Astrocyte (in vitro differentiated cells and primary cell): ENCODE data around the gene RTN4. TPM values are rescaled to one million over a fixed set of nuclear protein-coding genes. Genes with fewer than 3 reads are reported as not detected.

ENCODE experiments used
- DNase-seq: peaks from one replicate; pipeline ENCODE4 v3.0.0-alpha.2; 2010; ENCODE audit warnings: low read depth
- FAIRE-seq: peaks from 2 replicates; lab custom pipeline; 2011; peaks lifted over from hg19 to GRCh38; lab: Jason Lieb, UNC
- H2AFZ ChIP-seq: 2 replicates; pipeline ENCODE4 v1.6.0; 2012; ENCODE audit warnings: low read depth, low read length, inconsistent platforms
- H3K27ac ChIP-seq: 2 replicates; pipeline ENCODE4 v1.5.1; 2011; ENCODE audit warnings: low read depth, low read length, inconsistent platforms
- H3K27me3 ChIP-seq: 2 replicates; pipeline ENCODE4 v1.6.0; 2011; ENCODE audit warnings: low read length, inconsistent platforms; ENCODE audit not compliant: insufficient read depth
- H3K36me3 ChIP-seq: 2 replicates; pipeline ENCODE4 v1.5.1; 2011; ENCODE audit warnings: low read length, inconsistent platforms; ENCODE audit not compliant: insufficient read depth
- H3K4me1 ChIP-seq: 2 replicates; pipeline ENCODE4 v1.5.1; 2011; ENCODE audit warnings: low read length, inconsistent platforms; ENCODE audit not compliant: insufficient read depth
- H3K4me2 ChIP-seq: 2 replicates; pipeline ENCODE4 v1.6.0; 2012; ENCODE audit warnings: low read length, inconsistent platforms
- H3K4me3 ChIP-seq: 2 replicates; pipeline ENCODE4 v1.5.1; 2011; ENCODE audit warnings: low read depth, mild to moderate bottlenecking, low read length, inconsistent platforms; ENCODE audit not compliant: insufficient read depth
- H3K79me2 ChIP-seq: 2 replicates; pipeline ENCODE4 v1.6.0; 2012; ENCODE audit warnings: mild to moderate bottlenecking, low read length, inconsistent platforms; ENCODE audit not compliant: insufficient read depth
- H3K9ac ChIP-seq: 2 replicates; pipeline ENCODE4 v1.6.0; 2012; ENCODE audit warnings: mild to moderate bottlenecking, low read length, inconsistent platforms
- H3K9me3 ChIP-seq: 2 replicates; pipeline ENCODE4 v1.5.1; 2012; ENCODE audit warnings: low read depth, mild to moderate bottlenecking, low read length, inconsistent platforms; ENCODE audit not compliant: insufficient read depth
- H4K20me1 ChIP-seq: 2 replicates; pipeline ENCODE4 v1.6.0; 2012; ENCODE audit warnings: low read length, inconsistent platforms; ENCODE audit not compliant: insufficient read depth
- H3K27ac Mint-ChIP-seq: one replicate; pipeline ENCODE4 v1.8.0; 2021; ENCODE audit warnings: mild to moderate bottlenecking, mixed read lengths; ENCODE audit not compliant: unreplicated experiment
- H3K27me3 Mint-ChIP-seq: one replicate; pipeline ENCODE4 v1.8.0; 2021; ENCODE audit warnings: low read depth, mixed read lengths; ENCODE audit not compliant: unreplicated experiment
- H3K36me3 Mint-ChIP-seq: one replicate; pipeline ENCODE4 v1.8.0; 2021; ENCODE audit warnings: low read depth, mixed read lengths; ENCODE audit not compliant: unreplicated experiment
- H3K4me1 Mint-ChIP-seq: one replicate; pipeline ENCODE4 v1.8.0; 2021; ENCODE audit warnings: low read depth, mixed read lengths; ENCODE audit not compliant: unreplicated experiment
- H3K4me3 Mint-ChIP-seq: one replicate; pipeline ENCODE4 v1.8.0; 2021; ENCODE audit warnings: mild to moderate bottlenecking, moderate library complexity, mixed read lengths; ENCODE audit not compliant: unreplicated experiment
- H3K9me3 Mint-ChIP-seq: one replicate; pipeline ENCODE4 v1.8.0; 2021; ENCODE audit warnings: mild to moderate bottlenecking, mixed read lengths; ENCODE audit not compliant: unreplicated experiment
- EZH2 ChIP-seq: IDR thresholded peaks from 2 replicates; pipeline ENCODE4 v1.6.1; 2012; ENCODE audit warnings: mild to moderate bottlenecking, low read length, inconsistent platforms; ENCODE audit not compliant: insufficient read depth
- total RNA-seq: library from RNA; stranded (reverse); gene quantifications from 2 replicates; pipeline ENCODE4 v1.2.1, GENCODE V29; 2021
- TF ChIP-seq, protein P1 (sequence below): IDR thresholded peaks from 2 replicates; pipeline ENCODE4 v1.5.1; 2011; ENCODE audit warnings: low read depth, mild to moderate bottlenecking, inconsistent platforms, low read length, moderate library complexity; ENCODE audit not compliant: insufficient read depth

RTN4 gene
- total RNA-seq, 1 donor from 2014 or later: 541 TPM

DNA sequence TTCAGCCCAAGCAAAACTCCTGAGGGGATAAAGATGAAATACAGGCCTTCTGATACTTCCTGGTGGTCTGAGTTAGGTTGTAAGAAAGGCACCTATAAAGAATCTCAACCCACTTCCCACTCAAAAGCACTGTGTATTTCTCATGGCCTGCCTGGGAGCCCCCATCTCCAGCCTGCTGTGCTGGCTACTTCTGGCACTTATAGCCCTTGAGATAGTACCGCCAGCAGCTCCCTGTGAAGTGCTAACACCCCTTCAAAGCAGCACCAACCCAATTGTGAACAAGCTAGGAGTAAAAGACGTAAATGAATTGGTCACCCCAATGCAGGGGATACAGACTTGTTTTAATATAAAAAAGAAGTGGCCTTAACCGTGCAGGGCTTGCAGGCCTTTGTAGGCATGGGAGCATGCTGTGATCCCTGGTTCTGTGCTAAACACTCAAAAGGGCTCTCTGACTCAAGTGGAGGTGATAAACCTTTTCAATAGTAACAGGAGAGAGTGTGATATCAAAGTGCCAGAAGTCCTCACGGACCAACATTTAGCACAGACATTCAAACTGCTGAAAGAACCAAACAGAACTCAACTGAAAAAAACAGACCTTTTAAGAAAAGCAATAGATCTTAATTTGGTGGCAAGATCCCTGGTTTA, 80.8 kb downstream of the RTN4 start:
- DNase-seq (no peak), FAIRE-seq (no peak)
- no peak overlapping the region for H3K4me3 Mint-ChIP-seq
- H3K36me3 Mint-ChIP-seq: peaks cover 43% of the 10 kb centered on the region
- no peak overlapping the region for H3K9ac ChIP-seq
- H3K9me3 Mint-ChIP-seq: no peaks in the 10 kb centered on the region
- peaks cover 62% of the 10 kb centered on the region for H3K79me2 ChIP-seq
- H3K27me3 Mint-ChIP-seq: no peaks in the 10 kb centered on the region
- H3K4me1 ChIP-seq: no peaks in the 10 kb centered on the region
- no peak overlapping the region for H3K27ac ChIP-seq
- H3K4me2 ChIP-seq: no peak overlapping the region
- peaks cover 79% of the 10 kb centered on the region for H4K20me1 ChIP-seq
- peaks cover 23% of the 10 kb centered on the region for H3K4me1 Mint-ChIP-seq
- H3K4me3 ChIP-seq: no peak overlapping the region
- H2AFZ ChIP-seq: no peak overlapping the region
- no peak overlapping the region for H3K27ac Mint-ChIP-seq
- no peaks in the 10 kb centered on the region for H3K27me3 ChIP-seq
- H3K9me3 ChIP-seq: no peaks in the 10 kb centered on the region
- TF ChIP-seq, protein P1, sequence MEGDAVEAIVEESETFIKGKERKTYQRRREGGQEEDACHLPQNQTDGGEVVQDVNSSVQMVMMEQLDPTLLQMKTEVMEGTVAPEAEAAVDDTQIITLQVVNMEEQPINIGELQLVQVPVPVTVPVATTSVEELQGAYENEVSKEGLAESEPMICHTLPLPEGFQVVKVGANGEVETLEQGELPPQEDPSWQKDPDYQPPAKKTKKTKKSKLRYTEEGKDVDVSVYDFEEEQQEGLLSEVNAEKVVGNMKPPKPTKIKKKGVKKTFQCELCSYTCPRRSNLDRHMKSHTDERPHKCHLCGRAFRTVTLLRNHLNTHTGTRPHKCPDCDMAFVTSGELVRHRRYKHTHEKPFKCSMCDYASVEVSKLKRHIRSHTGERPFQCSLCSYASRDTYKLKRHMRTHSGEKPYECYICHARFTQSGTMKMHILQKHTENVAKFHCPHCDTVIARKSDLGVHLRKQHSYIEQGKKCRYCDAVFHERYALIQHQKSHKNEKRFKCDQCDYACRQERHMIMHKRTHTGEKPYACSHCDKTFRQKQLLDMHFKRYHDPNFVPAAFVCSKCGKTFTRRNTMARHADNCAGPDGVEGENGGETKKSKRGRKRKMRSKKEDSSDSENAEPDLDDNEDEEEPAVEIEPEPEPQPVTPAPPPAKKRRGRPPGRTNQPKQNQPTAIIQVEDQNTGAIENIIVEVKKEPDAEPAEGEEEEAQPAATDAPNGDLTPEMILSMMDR: no peak
- no peak for TF ChIP-seq EZH2
- H3K36me3 ChIP-seq: peaks cover 48% of the 10 kb centered on the region

DNA sequence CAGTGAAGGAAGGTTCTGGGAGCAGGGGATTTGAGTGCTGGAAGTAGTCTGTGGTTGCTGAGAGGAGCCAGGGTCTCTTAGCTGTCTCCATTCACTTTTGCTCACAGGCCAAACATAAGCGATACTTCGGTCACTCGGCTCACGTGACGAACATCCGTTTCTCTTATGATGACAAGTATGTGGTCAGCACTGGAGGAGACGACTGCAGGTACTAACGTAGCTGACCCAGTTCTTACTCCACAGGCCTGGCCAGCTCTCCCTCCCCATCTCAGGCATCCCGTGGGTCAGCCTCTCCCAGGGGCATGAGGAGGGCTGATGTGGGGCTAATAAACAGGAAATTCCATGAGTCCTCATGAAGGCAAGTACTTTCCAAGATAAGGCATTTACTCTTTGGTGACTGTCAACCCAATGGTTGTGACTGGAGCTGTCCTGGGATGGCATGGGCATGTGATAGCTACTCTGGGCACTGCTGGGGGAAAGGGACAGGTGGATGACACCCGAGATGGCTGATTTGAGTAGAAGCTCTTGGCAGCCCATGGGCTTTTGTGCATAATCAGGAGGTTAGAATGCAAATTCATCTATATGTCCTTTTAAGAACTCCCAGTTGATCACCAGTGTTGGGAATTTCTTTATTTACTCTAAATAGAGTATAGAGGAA, 81.6 kb downstream of the RTN4 start:
- peaks cover 79% of the 10 kb centered on the region for H4K20me1 ChIP-seq

More for the DNA sequence above, 81.6 kb downstream of the RTN4 start:
- Mint-ChIP-seq H3K4me3 (no peak overlapping the region), H3K36me3 (peaks cover 41% of the 10 kb centered on the region), H3K9me3 (peaks cover 2% of the 10 kb centered on the region), H3K27ac (peak overlapping the region; percentile 69), H3K4me1 (peaks cover 29% of the 10 kb centered on the region), H3K27me3 (no peaks in the 10 kb centered on the region)
- H3K27me3 ChIP-seq: no peaks in the 10 kb centered on the region
- no peaks in the 10 kb centered on the region for H3K4me1 ChIP-seq
- no peak overlapping the region for H3K4me2 ChIP-seq
- no peak for FAIRE-seq
- H3K9ac ChIP-seq: no peak overlapping the region
- H3K27ac ChIP-seq: no peak overlapping the region
- TF ChIP-seq, protein P1: no peak
- no peak for TF ChIP-seq EZH2
- no peak overlapping the region for H2AFZ ChIP-seq
- H3K36me3 ChIP-seq: peaks cover 46% of the 10 kb centered on the region
- no peaks in the 10 kb centered on the region for H3K9me3 ChIP-seq
- H3K79me2 ChIP-seq: peaks cover 55% of the 10 kb centered on the region
- DNase-seq: no peak
- H3K4me3 ChIP-seq: no peak overlapping the region
